HG03108 (cell line): ENCODE results near the gene SLITRK5.

Source experiments
- ATAC-seq: cut with Tn5 transposase; IDR thresholded peaks from one replicate; pipeline ENCODE4 v1.9.1; 2021; ENCODE audit warnings: moderate library complexity; ENCODE audit not compliant: unreplicated experiment

SLITRK5 gene

DNA sequence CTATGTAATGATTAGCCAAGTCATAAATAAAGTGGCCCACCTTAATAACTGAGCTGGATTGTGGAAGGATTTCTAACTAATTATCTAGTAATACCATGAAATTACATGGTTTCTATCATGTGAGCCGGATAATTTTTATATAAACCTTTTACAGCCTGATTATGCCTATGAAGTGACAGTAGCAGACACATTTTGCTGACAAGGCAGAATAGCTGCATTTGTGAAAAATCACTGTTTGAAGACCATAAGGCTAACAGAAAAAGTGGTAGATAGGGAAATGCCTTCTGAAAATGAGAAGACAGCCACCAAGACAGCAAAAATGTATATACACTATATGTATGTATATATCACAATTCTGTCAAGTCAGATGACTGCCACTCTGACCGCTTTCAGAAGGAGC is 27.1 kb downstream of the SLITRK5 start:
- no peak for ATAC-seq

- ATAC-seq: no peak
These were observed 38.8 kb downstream of the SLITRK5 start for GRCh38 chr13:87709947-87710346.

DNA sequence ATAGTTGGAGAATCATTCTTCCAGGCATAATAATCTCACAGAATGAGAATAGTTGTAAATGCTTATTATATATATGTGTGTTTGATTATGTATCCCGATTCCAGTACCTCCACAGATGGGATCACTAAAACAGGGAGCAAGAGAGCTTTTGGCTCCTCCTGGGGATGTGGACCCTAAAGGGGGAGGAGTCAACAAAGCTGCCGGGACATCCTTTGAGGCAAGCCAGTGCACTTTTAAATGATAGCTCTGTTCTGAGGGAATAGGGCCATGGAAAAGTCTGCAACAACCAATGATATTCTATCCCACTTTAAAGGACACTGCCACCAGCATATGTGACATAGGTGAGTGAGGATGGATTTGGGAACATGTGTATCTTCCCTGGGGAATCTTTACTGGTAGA is 40.8 kb downstream of the SLITRK5 start:
- ATAC-seq: no peak
